GM18517 (cell line): ENCODE results near the gene SNX17.
"Not testable (repeated sequence)": the region's sequence is repeated elsewhere in the genome, so short reads cannot be mapped to it uniquely, and the experiment has no call there.

Experiments
- ATAC-seq: cut with Tn5 transposase; IDR thresholded peaks from one replicate; pipeline ENCODE4 v1.9.1; 2021; ENCODE audit warnings: mild to moderate bottlenecking, moderate library complexity; ENCODE audit not compliant: unreplicated experiment

SNX17 gene

GRCh38 chr2:27370026-27370815 lies at the start of gene SNX17, which contains the start of gene EIF2B4:
Gene SNX17 (plus strand): TSS chr2:27370616. CDS start chr2:27370744, 128 bp downstream.
Gene EIF2B4 (minus strand): TSS chr2:27370338. CDS start chr2:27370314, 24 bp downstream.
- ATAC-seq: peak; percentile 88

GRCh38 chr2:27320958-27321543 lies 49.4 kb upstream of the SNX17 start:
- ATAC-seq: no peak

- no peak for ATAC-seq
Observed at GRCh38 chr2:27322301-27322765, 48.1 kb upstream of the SNX17 start.

- peak; percentile 80 for ATAC-seq
Observed at GRCh38 chr2:27322766-27323595, 47.4 kb upstream of the SNX17 start, which contains the start of gene MPV17. Gene MPV17 (minus strand): TSS chr2:27323097. CDS start chr2:27322517, 580 bp downstream.

- ATAC-seq: no peak
Observed at GRCh38 chr2:27323596-27324285, 46.7 kb upstream of the SNX17 start.

GRCh38 chr2:27324720-27325119 lies 45.7 kb upstream of the SNX17 start:
- ATAC-seq: no peak

- no peak for ATAC-seq
Observed at GRCh38 chr2:27335311-27335710, 35.1 kb upstream of the SNX17 start.

- ATAC-seq: no peak
Observed at GRCh38 chr2:27336173-27336572, 34.2 kb upstream of the SNX17 start.

- no peak for ATAC-seq
Observed at GRCh38 chr2:27347641-27348040, 22.8 kb upstream of the SNX17 start.

- ATAC-seq: no peak
Observed at GRCh38 chr2:27350106-27350693, 20.2 kb upstream of the SNX17 start.

- ATAC-seq: no peak
Observed at GRCh38 chr2:27351802-27352598, 18.4 kb upstream of the SNX17 start.

- ATAC-seq: not testable (repeated sequence)
Observed at GRCh38 chr2:27353386-27353761, 17.0 kb upstream of the SNX17 start.

- ATAC-seq: no peak
Observed at GRCh38 chr2:27353762-27354596, 16.4 kb upstream of the SNX17 start.

- no peak for ATAC-seq
Observed at GRCh38 chr2:27354597-27354927, 15.9 kb upstream of the SNX17 start.

GRCh38 chr2:27356056-27356381 lies 14.4 kb upstream of the SNX17 start:
- peak; percentile 21 for ATAC-seq

GRCh38 chr2:27356382-27357181 lies 13.8 kb upstream of the SNX17 start, which contains the start of gene GTF3C2:
Gene GTF3C2 (minus strand): TSS chr2:27356764. CDS start chr2:27343554, 13,210 bp downstream.
- peak; percentile 83 for ATAC-seq

GRCh38 chr2:27362678-27363420 lies 7.6 kb upstream of the SNX17 start:
- ATAC-seq: no peak
